HG02759 (cell line): ENCODE data around the gene NDST1.

Experiments used
- ATAC-seq: cut with Tn5 transposase; IDR thresholded peaks from one replicate; pipeline ENCODE4 v1.9.1; 2021; ENCODE audit warnings: mild to moderate bottlenecking, moderate library complexity; ENCODE audit not compliant: unreplicated experiment

The NDST1 gene

GRCh38 chr5:150561571-150562275 is 53.8 kb downstream of the NDST1 start:
- no peak for ATAC-seq

GRCh38 chr5:150562832-150563231 is 54.9 kb downstream of the NDST1 start:
- ATAC-seq: no peak

GRCh38 chr5:150565868-150566267 is 57.9 kb downstream of the NDST1 start:
- ATAC-seq: no peak

DNA sequence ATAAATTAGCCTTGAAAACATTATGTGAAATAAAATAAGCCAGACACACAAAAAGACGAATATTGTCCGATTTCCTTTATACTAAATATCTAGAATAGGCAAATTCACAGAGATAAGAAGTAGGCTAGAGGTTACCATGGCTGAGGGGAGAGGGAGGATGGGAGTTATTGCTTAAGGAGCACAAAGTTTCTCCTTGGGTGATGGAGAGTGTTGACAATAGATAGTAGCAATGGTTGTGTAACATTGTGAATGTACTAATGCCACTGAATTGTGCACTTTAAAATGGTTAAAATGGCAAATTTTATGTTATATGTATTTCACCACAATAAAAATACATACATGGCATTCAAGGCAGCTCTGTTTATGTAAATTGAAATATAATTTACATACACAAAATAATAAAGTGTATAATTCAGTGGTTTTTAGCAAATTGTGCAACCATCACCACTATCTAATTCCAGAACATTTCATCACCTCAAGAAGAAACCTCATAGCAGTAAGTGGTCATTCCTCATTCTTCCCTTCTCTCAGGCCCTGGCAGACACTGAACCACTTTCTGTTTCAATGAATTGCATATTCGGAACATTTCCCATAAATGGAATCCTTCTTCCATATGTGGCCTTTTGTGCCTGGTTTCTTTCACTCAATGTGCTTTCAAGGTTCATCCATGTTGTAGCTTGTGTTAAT is 59.2 kb downstream of the NDST1 start:
- no peak for ATAC-seq

DNA sequence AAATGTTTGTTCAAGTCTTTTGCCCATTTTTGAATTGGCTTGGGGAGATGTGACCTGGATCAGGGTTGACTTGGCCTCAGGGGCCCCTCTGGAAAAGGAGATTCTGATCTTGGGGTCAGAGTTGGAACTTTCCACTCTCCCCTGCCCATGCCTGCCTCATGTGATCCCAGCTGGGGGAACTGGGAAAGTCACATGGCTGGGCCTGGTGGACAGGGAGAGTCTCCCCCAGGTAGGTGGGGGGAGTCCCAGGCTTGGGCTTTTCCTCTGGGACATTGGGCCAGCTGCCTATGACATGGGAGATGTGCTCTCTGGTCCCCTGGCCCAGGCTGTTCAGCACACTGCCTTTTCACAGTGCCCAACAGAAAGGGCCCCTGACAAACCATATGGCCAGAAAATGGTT is 60.7 kb downstream of the NDST1 start:
- ATAC-seq: no peak

DNA sequence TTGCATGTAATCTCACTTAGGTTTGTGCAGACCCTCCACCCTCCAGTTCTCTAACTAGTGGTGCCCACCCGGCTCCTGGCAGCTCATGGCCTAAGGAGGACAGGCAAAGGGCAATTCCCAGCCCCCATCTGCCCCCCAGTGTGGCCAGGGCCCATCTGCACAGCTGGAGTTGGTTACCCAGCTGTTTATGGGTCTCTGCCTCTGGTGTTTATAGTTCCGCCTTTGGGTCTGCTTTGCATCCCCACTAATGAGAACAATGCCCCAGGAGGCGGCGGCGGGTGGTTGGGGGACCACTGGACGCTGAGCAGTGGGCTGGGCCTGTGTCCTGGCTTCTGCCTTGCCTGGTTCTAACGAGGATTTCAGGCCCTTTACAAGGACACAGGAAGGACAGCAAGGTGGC is 62.4 kb downstream of the NDST1 start:
- ATAC-seq: no peak

GRCh38 chr5:150571836-150572235 is 63.9 kb downstream of the NDST1 start:
- ATAC-seq: no peak

DNA sequence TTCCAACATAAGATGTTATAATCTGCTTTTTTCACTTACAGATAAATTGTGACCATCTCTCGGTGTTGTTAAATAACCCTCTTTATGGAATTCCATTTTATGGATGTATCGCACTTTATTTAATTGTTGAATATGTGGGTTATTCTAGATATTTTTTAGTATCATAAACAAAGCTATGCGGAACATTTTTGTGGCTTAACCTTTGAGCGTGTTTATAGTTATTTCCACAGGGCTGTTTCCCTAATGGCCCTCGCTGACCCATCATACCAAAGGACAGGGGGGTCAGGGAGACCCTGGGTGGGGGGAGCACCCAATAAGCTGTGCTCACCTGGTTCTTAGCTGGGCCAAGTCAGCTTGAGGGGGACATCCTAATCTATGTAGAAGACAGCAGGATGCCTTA is 65.3 kb downstream of the NDST1 start:
- no peak for ATAC-seq

DNA sequence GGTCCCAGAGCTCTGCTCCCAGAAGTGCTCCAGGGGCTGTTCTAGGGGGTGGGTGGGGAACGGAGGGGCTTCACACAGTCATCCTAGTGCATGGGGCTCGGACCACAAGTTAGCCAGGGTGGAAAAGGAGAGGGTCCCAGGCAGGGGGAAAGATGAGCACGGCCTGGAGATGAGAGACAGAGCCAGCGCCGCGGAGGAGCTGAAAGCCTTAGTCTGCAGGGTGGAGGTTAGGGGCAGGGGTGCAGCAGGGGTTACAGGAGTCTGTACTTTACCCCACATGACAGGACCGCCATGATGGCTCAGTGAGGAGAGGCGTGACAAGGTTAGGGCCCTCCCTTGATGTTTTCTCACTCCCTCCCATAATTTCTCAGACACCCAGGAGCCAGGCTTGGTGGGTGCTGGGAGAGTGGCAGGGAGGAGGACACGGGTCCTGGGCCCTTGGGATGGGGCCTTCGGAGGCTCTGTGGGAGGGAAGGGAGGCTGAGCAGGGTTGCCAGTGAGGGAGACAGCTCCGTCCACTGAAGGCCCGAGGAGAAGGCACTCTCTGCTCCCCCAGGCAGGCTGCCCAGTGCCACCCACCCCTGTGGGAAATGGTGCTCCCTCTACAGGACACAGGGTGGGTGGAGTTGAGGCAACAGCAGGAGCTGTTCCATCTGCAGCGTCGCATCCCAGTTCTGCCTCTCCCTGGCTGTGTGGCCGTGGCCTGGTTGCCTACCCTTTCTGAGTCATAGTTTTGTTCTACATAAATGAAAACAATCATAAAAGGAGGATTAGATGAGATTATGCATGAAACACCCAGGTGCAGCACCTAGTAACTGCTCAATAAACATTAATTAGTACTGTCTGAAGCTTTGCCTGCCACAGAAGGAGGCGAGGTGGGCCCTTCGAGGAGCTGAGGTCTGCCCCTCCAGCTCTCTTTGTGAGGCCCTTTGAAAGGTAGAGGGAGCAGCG is 66.2 kb downstream of the NDST1 start:
- no peak for ATAC-seq

- ATAC-seq: no peak
Observed at GRCh38 chr5:150574818-150575547, 67.1 kb downstream of the NDST1 start.

- ATAC-seq: no peak
Observed at GRCh38 chr5:150575745-150576448, 68.0 kb downstream of the NDST1 start.

DNA sequence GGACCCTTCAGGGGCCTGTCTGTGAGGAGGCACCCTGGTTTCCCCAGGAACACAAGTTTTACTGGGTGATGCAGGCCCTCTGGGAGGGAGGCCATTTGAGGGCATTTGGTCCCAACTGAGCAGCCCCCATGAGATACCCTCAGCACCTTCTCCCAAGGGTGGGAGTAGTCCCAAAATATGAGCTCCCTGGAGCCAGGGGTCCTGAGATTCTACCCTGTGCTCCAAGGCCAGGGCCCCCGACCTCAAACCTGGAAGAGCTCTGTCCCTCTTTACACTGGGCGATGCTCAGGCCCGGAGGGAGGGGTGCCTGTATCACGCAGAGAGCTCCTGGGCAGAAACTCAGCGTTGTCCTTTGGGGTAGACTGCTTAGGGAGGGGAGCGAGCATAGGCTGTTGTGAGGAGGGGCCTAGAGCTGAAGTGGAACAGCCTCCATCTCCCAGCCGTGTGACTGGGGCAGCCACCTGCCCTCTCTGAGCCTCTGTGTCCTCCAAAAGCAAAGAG is 68.6 kb downstream of the NDST1 start:
- no peak for ATAC-seq

DNA sequence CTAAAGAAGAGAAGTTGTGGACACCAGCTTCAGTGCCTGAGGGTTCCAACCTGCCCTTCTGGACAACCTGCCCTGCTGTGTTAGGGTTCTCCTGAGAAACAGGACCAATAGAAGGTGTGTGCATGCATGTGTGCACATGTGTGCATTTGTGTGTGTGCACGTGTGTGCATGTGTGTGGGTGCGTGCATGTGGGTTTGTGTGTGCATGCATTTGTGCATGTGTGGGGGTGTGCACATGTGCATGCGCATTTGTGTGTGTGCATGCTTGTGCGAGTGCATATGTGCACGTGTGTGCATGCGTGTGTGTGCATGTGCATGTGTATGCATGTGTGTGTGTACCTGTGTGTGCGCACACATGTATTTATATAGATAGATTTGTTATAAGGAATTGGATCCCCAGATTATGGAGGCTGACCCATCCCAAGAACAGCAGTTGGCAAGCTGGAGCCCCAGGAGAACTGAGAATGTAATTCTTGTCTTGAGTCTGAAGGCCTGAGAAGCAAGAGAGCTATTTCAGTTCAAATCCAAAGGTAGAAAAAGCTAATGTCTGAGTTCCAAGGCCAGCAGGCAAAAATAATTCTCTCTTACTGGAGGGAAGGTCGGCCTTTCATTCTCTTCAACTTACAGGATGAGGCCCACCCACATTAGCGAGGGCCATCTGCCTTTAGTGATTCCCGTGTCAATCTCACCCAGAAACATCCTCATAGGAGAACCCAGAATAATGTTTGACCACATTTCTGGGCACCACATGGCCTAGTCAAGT is 69.6 kb downstream of the NDST1 start:
- no peak for ATAC-seq

DNA sequence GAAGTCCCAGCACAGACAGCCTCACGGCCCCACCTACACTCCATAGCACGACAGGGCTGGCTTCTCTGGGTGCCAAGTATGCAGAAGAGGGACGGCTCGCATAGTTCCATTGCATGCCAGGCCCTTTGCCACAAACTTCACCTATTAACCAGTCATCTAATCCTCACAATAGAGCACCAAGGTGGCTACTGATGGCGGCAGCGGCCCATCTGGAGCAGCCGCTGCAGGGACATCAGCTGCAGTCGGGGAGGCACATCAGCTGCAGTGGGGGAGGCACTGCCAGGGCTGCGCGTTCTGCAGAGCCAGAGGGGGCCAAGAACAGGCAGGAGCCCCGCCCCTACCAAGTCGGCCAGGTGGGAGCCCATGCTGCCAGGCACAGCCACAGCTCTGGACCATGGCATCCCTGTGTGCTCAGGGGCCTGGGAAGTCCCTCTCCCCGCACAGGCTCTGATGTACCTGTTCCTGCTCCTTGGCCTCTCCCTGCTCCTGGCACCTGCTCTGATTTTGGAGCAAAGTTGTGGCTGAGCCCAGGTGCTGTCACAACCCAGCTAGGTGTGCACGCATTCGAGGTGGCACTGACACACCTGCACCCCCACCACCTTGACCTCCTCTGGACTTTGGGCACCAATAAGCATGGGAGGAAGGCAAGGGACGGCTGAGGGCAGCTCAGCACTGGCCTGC is 71.0 kb downstream of the NDST1 start:
- ATAC-seq: no peak

GRCh38 chr5:150579462-150580400 is 71.8 kb downstream of the NDST1 start:
- ATAC-seq: no peak

DNA sequence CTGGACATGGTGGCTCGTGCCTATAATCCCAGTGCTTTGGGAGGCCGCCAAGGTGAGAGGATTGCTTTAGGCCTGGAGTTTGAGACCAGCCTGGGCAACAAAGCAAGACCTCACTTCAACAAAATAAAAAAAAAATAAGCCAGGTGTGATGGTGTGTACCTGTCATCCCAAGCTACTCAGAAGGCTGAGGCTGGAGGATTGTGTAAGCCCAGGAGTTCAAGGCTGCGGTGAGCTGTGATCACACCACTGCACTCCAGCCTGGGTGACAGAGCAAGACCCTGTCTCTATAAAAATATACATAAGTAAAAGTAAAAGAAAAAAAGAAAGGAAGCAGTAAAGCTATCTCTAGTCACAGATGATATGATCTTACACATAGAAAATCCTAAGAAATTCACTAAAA is 73.0 kb downstream of the NDST1 start:
- no peak for ATAC-seq

DNA sequence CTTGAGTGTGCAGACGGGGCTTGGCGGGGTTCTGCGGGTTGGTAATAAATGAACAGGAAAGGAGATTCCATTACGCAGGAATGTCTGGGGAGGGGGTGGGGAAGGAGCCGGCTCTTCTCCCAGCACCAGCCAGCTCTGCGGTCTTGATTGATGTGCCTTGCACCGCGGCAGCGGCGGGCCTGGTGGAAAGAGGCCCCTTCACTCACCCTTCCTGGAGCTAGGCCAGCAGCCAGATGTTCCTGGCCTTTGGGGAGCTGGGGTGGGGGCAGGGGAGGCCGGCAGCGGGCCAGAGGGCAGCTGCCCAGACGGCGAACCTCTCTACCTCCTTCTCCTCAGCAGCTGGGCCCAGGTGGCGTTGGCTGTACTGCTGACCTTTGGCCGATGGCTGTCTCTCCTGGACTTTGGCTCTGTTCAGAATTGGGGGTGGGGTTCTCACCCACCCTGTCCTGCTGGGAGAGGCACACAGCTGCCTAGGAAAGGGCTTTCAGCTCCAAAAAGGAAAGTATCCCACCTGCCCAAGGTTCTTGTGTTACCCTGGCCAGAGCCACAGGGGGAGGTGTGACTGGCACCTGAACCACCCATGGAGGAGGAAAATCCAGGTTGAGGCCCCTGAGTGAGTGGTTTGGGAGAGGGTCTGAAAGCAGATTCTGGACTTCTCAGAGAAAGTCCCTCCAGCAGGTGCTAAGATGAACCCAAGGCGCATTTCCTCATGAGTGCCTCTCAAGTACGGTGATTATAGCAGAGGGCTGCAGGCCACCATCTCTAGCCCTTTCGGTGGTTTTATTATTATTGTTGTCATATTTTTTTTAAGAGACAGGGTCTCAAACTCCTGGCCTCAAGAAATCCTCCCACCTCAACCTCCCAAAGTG is 74.5 kb downstream of the NDST1 start:
- no peak for ATAC-seq
